GM18870 (cell line): ENCODE measurements around the gene NPAS3.

Experiments
- ATAC-seq: cut with Tn5 transposase; IDR thresholded peaks from one replicate; pipeline ENCODE4 v1.9.1; 2021; ENCODE audit warnings: moderate library complexity; ENCODE audit not compliant: unreplicated experiment

Gene NPAS3

GRCh38 chr14:33730156-33730555, 791.5 kb downstream of the NPAS3 start:
- no peak for ATAC-seq

- ATAC-seq: no peak
Measured at GRCh38 chr14:33732175-33732574, 793.5 kb downstream of the NPAS3 start.

DNA sequence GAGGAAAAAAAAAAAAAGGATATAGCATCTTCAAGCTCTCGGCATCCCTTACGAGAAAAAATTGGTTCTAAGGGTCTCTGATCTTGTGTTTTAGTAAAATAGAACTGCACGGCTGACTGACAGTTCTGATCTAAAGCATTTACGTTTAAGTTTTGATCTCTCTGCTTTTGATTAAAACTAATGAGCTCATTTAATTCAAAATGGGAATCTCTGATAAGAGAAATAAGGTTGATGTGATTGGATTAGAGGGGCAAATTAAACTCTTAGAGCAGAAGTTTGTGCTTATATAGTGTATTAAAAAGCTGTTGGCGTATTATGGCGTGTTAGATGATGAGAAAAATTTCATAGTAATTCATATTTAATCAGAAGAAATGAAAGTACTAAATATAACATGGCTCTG, 794.6 kb downstream of the NPAS3 start:
- no peak for ATAC-seq

DNA sequence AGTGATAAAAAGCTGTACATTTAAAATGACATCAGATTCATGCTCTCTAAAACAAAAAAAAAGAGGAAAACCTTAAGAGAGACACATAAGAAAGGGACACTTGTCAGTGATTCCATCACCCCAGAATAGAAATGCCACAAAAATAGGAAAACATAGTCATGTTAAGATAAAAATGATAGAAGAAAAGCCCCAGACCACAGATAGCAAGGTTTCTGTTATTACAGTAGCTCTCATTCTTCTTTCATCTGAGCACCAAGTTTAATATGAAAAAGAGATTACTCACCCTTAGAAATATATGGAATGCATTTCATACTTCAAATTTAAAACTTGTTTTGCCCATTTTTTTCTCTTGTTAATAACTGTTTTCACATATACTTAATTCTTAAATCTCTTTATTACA, 795.0 kb downstream of the NPAS3 start:
- no peak for ATAC-seq

- ATAC-seq: no peak
Measured at GRCh38 chr14:33734387-33734786, 795.7 kb downstream of the NPAS3 start.

DNA sequence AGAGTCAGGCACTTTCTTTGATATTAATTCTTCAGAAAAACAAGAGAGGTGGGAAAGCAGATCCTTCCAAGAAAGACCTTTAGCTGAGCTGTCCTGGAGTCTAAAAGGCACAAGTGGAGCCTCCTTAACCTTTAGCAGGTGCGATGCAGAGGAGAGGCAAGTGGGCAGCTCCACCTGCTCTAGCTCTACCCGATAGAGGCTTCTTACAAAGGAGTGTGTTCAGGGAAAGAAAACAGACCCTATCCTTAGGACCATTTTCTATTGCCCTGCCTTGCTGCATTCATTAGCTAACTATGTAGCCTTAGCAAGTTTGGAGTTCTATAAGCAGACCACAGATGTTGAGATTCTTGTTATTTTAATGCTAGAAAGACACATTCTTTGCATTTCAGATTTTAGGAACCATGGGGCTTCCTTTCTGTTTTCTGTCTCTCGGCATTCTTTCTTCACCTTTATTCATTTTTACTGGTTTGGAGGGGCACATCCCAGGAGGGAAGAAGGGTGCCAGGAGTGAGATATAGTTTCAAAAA, 797.7 kb downstream of the NPAS3 start:
- no peak for ATAC-seq

GRCh38 chr14:33736979-33737378, 798.3 kb downstream of the NPAS3 start:
- no peak for ATAC-seq

DNA sequence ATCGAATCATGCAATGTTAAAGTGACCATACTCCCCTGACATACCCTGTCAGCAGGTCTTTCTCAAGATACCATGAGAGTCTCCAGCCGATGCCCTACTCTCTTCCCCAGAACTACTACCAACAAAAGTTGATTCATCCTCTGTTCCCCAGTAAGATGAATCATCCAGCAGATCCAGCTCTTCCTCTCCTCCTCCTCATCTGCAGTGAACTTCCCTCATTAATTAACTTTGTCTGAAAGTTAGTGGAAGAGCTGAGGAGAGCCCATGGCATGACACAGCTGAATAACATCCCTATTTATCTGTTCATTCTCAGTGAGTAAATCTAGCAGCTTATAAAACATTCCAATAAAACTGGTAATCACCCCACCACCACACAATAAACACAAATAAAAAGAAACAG, 798.8 kb downstream of the NPAS3 start:
- ATAC-seq: no peak

- no peak for ATAC-seq
Measured at GRCh38 chr14:33738029-33738428, 799.4 kb downstream of the NPAS3 start.

DNA sequence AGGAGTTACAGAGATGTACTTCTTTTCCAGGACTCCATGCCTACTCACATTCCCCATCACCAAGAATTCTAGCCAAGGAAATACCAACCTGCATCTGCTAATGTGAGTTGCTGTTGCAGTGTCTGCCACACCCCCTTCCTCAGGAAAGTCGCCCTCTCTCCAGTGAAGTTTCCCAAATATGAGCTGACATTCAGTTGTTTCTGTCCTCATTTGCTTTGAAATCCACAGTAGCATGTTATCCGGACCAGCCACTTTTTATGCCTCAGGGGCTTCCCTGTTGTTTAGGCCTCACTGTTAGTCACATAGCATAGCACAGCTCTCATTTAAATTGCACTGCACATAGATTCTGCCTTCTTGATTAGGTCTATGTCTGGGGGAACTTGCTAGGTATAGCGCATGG, 799.8 kb downstream of the NPAS3 start:
- no peak for ATAC-seq

- no peak for ATAC-seq
Measured at GRCh38 chr14:33740531-33740930, 801.9 kb downstream of the NPAS3 start.

DNA sequence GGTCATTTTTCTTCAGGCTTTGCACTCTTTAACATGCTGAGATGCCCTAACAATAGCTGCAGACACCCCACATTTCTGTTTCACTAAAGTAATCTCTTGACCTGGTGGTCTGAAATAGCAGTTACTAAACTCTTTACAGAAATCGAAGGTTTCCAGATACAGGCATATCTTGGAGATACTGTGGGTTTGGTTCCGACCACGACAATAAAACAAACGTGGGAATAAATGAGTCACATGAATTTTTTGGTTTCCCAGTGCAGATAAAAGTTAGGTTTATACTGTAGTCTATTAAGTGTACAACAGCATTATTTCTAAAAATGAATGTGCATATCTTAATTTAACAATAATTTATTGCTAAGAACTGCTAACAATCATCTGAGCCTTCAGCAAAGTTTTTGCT, 803.5 kb downstream of the NPAS3 start:
- no peak for ATAC-seq

DNA sequence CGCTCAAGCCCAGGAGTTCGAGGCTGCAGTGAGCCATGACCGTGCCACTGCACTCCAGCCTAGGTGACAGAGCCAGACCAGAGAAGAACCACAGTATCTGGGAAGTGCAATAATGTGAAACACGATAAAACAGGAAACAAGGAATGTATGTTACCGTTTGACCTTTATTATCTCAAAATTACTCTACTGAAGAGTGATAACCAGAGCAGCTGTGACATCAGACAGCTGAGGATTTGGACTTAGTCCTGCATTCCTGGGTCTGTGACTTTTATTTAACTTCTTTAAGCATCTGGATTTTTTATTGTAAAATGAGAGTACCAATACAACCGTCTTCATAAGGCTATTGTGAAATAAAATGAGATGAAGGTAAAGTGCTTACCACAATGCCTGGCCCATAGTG, 806.5 kb downstream of the NPAS3 start:
- no peak for ATAC-seq

GRCh38 chr14:33747749-33748148, 809.1 kb downstream of the NPAS3 start:
- ATAC-seq: no peak

DNA sequence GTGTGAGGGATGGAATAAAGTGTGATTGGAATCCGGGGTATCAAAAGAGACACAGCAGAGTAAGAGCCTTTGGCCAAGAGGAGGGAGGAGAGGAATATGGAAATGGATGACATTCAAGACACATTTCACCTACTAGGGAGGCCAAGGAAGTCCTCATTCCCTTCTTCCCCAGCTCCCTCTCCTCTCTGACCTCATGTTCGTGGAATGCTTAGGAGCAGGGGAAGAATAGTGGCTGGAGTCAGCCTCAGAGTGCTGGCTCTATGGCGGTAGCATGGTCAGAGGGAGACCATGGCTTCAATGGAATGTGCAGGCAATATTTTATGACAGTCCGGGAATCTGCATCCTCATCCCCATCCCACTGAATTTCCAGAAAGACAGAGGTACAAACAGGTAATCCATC, 815.6 kb downstream of the NPAS3 start:
- ATAC-seq: no peak

DNA sequence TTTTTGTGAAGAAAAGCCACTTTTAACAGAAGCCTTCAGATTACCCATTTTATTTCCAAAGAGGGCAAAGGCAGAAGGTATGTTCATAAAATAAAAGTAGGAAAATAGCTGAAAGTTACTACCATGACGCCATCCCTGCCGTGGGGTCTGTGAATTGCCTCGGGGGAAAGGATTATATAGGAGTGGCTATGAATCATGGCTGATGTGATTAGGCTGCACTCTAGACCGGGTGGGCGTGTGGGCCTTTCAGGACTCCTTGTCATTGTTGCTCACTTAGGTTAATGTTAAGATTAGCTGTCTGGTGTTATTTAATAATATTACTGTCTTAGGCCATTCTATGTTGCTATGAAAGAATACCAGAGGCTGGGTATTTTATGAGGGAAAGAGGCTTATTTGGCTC, 816.7 kb downstream of the NPAS3 start:
- ATAC-seq: no peak

DNA sequence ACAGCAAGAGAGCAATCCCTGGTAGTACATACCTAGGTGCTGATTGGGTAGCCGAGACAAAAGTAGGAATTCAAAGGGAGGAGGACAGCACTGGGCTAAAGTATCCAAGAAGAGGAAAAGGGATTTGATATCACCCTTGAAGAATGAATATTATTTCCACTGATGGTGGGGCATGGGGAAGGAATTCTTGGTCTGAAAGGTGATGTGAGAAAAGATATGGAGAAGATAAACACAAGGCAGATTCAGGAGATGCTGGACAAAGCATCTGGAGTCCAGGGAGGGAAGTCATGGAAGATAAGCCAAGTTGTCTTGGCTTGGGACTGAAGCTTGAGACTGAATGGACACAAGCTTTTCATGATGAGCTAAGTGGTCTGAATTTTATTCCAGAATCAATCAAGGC, 818.2 kb downstream of the NPAS3 start:
- no peak for ATAC-seq

DNA sequence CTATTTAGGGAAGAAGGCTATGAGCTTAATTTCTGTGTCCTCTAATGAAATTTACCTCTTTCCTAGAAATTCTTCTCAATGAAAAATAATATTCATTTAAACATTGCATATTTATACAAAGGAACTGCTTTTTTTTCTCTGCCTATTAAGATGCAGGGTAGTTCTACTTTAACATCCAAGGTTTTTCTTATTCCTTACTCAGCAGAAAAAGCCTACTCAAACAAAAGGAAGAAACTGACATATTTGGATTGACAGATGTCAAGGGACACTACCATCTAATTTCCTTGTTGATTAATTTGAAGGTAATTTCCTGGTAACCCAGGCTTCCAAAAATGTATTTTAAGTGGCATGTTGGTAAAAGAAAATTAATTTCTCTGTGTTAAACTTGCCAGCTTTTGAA, 819.9 kb downstream of the NPAS3 start:
- ATAC-seq: no peak

- no peak for ATAC-seq
Measured at GRCh38 chr14:33762161-33762851, 823.6 kb downstream of the NPAS3 start.

- no peak for ATAC-seq
Measured at GRCh38 chr14:33764876-33765650, 826.4 kb downstream of the NPAS3 start.

GRCh38 chr14:33767586-33768457, 829.1 kb downstream of the NPAS3 start:
- ATAC-seq: no peak
